Stimulated activated CD8-positive, alpha-beta memory T cell treated with anti-CD3 and anti-CD28 coated beads, Interleukin-15, amount 100 ng/mL, for 24 hours (primary cell): Measurements from ENCODE around the gene SHROOM3.

Experiments
- DNase-seq: peaks from one replicate; pipeline ENCODE4 v3.0.0-alpha.2; 2020; ENCODE audit warnings: low read depth

Gene SHROOM3

DNA sequence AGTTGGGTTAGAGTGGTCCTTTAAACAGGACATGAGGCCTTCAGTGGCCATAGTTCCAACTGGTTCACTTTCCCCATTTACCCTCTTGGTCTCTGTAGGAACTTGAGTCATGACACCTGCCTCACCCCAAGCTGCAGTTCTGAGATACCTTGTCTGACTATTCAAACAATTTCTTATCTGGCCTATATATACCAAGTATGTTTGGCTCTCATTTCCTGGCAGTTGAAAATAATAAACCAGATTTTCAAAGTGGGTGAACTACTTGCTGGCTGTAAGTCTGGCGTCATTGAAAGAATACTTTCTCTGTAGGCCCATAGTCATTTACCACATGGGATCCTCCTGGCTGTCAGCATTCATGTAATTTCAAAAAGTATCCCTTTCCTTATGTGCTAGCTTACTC, 228.8 kb downstream of the SHROOM3 start:
- DNase-seq: no peak

DNA sequence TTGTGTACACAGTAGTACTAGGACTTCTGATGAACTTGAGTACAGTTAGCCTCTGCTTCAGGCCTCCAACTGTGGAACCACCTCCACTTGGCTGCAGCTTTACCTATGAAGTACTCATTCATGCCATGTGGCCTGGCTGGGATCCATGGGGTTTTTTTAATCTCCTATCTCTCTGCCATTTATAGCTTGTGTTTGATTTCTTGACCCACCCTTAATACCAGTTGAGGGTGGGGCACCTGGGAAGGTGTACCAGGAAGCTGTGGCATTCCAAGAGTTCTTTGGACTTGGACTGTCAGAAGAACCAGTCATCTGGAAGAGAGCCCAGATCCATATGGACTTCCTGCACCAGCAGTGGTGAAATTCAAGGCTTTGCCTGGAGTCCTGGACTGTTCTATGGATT, 230.1 kb downstream of the SHROOM3 start:
- no peak for DNase-seq

GRCh38 chr4:76665721-76666120, 230.7 kb downstream of the SHROOM3 start:
- DNase-seq: no peak

GRCh38 chr4:76666944-76667532, 232.0 kb downstream of the SHROOM3 start:
- DNase-seq: no peak

- DNase-seq: no peak
Observed at GRCh38 chr4:76670631-76671030, 235.6 kb downstream of the SHROOM3 start.

GRCh38 chr4:76673362-76673761, 238.3 kb downstream of the SHROOM3 start:
- no peak for DNase-seq

GRCh38 chr4:76674983-76675382, 240.0 kb downstream of the SHROOM3 start:
- DNase-seq: no peak

GRCh38 chr4:76677571-76678326, 242.7 kb downstream of the SHROOM3 start:
- no peak for DNase-seq

DNA sequence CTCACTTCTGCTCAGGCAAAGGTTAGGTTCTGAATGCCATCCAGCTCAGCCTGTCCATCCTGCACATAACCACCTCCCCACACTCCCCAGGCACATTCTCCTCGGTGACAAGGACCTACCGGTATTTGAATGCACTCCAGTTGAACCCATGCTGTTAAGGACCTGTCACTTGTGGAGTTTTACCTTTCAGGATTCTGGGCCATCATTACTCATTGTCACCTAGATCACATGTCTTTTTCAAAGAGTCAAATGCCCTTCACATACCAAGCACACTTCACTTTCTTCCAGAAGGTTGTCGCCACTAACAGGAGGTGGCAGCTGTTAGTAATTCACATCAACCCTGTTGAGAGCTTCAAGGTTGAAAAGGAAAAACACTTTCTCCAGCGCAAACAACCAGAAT, 244.7 kb downstream of the SHROOM3 start:
- DNase-seq: no peak

GRCh38 chr4:76680952-76681351, 245.9 kb downstream of the SHROOM3 start:
- DNase-seq: no peak

- no peak for DNase-seq
Observed at GRCh38 chr4:76681996-76682395, 247.0 kb downstream of the SHROOM3 start.

GRCh38 chr4:76683144-76683543, 248.1 kb downstream of the SHROOM3 start:
- no peak for DNase-seq

DNA sequence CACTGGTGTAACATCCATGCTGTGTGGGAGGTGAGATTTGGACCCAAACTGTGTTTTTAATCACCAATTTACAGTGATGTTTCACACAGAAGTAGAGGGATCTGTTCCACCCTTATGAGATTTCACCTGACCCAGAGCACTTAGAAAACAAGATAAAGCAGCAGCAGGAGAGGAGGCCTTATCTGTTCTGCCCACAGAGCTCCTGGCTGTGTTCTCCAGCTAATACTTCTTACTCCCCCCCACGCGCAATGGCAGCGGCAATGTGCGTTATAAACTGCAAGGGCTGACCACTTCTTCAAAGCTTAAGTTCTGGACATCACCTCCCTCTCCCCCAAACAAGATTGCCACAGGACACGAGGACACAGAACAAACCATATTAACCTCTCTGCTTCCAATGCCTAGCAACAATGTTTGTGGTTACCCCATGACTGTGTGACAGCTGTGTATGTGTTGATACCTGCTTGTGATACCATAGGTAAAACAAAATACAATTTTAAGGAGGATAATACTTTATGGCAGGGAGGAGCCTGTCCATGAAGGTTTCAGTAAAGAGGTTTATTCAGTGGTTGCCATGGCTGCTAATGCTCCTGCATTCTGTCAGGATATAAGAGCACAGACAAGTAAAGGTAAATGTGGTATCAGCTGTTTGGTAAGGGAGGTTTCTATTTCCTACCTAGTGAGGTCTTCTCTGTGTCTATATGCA, 252.9 kb downstream of the SHROOM3 start:
- DNase-seq: no peak

DNA sequence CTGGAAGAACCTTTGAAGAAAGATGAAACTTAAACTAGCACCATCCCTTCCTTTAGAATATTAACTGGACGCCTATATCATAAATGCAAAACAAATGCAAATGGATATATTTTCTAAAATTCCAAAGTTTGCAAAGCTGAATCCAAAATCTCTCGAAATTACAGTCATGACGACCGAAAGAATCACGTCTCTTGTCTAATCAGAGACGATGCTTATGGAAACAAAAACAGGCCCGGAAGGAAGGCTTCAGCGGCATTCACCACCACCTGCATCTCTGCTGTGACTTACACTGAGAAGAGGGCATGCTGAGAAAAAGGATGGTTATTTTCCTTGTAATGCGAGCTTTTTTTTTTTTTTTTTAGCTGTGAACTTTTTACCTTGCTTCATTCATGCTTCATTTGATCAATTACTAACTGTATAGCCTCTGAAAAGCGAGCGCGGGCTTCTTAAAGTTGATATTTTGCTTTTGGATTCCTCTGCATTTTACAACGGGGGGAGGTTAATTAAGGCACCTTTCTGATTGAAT, 253.7 kb downstream of the SHROOM3 start:
- no peak for DNase-seq

DNA sequence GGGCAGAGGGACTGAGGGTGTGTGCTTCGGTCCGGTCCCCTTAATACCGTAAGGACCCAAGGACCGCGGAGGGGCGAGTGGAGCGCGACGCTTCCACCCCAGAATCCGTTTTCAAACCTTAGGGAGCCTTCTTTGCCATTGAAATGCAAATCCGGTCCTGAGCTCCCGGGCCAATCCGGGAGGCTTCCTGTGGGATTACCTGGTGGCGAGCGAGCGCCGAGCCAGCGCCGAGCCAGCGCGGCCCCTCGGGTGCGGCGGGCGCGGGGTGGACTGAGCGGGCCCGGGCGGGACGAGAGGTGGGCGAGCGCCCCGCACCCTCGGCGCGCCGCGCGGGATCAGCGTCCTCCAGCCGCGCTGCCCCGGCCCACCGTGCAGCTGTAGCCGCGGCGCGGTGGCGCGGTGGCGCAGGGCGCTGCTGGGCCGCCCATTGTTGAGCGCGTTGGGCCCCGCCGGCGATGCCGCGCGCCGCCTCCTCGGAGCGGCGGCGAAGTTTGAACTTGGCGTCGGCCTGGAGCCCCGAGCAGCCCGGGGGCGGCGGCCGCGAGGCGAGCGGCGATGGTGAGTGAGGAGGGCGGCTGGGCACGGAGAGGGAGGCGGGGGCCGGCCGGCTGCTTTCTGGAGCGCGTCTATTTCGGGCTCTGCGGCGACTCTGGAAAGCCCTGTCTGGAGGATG, 254.3 kb downstream of the SHROOM3 start:
- peak; percentile 4 for DNase-seq

DNA sequence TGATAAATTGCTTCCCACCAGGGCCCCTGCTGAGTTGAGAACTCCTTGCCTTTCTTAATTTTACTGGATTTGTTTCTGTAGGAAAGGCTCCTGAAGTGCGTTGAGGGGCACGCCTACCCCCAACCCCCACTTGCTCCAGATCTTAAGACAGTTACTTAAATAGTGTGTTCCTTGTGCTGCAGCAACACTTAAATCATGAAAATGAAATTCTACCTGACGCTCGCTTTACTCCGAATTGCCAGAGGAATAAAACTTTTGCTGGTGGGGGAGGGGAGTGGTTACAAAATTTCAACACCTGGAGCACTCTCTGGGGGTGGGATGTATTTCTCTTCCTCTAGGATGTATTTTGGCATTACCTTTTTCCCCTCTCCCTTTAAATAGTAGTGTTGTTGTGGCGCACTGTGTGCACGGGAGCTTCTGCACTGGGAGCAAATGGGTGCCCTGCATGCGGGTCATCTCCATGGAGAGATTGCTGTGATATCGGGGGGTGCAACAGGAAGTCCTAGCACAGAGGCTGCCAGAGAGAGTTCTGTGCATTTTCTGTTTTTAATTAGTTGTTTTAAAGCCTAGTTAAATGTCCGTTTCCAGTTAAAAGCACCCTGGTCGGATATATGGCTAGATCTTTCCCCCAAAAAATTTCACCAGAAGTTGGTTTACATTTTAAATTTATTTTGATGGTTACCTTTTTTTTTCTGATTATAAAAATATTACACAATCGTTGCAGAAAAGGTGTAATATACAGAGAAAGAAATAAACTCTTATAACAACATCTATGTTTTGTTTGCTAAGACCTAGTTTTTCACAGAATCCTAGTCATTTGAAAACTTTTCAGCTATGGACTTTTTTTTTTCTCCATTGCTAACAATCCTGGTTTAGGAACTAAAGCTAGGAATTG, 255.2 kb downstream of the SHROOM3 start:
- DNase-seq: no peak

DNA sequence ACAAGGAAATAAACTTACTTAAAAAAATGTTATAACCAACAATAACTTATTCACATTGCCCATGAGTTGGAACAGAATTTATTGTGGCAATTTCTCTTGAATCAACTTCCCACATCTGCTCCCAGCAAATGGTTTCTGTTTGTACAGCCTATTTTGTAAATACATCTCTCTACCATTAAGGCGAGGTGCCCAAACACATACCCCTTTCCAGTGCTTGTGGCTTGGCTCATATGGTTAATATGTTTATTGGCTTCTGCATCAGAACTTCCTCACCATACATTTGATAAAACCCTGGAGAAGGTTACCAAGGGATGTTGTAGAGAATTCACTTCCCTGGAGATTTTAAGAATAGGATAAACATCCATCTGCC, 255.9 kb downstream of the SHROOM3 start:
- no peak for DNase-seq

DNA sequence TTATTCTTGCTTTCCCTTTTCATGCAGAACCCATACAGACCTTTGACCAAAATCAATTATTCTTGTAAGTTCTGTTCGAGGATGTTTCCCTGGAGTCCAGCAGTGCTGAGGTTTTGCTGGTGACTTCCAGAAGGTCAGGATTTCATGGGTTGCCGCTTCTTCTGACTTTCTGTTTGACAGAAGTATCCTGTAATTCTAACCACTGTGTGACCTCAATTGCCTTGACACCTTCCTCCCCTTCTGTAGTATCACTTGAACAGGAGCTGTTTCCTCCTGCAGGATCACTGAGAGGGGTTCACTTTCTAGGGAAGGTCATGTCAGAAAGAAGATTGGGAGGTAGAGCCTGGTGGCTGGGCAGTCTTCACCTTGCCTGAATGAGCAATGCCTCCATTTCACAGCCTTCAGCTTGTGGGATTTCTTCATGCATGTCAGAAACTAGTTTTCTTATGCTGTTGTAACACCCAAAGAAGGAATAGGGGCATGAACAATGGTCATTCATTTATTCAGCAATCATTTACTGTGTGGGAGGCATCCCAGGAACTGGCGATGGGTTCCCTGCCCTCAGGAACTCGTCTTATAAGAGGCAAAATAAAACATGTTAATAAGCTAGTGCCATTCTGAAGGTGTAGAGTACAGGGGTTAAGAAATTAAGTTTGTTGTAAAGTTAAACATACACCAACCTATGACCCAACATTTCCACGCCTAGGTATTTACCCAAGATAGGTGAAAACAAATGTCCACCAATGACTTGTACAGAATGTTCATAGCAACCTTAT, 257.0 kb downstream of the SHROOM3 start:
- no peak for DNase-seq

DNA sequence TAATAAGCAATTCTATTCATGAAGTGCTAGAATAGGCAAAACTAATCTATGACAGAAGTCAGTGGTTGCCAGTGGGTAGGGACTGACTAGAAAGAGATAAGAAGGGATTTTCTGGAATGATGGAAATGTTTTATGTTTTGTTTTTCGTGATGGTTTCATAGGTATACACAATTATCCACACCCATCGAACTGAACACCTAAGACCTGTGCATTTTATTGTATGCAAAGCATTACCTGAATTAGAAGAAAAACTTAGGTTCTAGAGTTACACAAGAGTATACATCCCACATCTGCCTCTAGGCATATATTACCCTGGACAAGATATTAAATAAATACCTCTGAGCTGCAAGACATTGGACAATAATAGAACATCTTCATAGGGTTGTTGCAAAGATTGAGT, 257.7 kb downstream of the SHROOM3 start:
- no peak for DNase-seq

- DNase-seq: no peak
Observed at GRCh38 chr4:76694056-76694455, 259.0 kb downstream of the SHROOM3 start.

DNA sequence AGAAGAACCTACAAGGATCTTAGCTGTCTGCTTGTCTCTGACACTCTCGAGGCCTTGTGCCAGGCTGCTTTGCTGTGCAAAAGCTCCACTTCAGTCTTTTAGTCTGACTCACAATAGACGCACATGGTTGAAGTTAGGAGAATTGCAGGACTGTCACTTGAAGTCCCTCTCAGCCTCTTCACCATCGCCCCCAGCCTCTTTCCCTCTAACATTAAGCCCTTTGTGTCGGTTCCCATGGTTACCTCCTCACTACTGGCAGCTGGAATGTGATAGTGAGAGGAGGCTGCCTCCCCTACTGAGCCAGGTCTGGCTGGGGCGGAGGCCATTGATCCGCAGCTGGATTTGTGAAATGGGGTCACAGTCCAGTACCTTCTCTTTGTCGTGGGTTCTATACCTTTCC, 261.1 kb downstream of the SHROOM3 start:
- DNase-seq: no peak
